ENCODE results near the gene ERMP1. TPM values are rescaled to one million over a fixed set of nuclear protein-coding genes. Genes with fewer than 3 reads are reported as not detected.
"Not testable (repeated sequence)": the region's sequence is repeated elsewhere in the genome, so short reads cannot be mapped to it uniquely, and the experiment has no call there.

The ERMP1 gene
- polyA plus RNA-seq, 3 donors: 2.5 to 3.7 (median 3.6) TPM

- Histone ChIP-seq H3K4me3 (replicated peaks in 1 of 3; ENCODE audit: low read depth in 2 of 3, low read length in 3 of 3) (no peak overlapping the region), H3K79me2 (ENCODE audit: insufficient read depth, low read length) (no peaks in the 10 kb centered on the region), H3K9ac (ENCODE audit: insufficient read depth, low read length, poor library complexity, severe bottlenecking) (no peak overlapping the region), H3K27ac (ENCODE audit: low read depth in 1 of 2, low read length in 2 of 2) (no peak overlapping the region), H3K4me1 (ENCODE audit: control insufficient read depth in 1 of 2, insufficient read depth in 2 of 2, low read length in 2 of 2) (no peaks in the 10 kb centered on the region), H3K36me3 (replicated peaks in 1 of 2; ENCODE audit: control insufficient read depth in 1 of 2, insufficient read depth in 2 of 2, low read length in 2 of 2) (peaks cover 11 to 56% of the 10 kb centered on the region in 2 donors), H3K27me3 (ENCODE audit: control insufficient read depth in 2 of 2, insufficient read depth in 2 of 2, low read length in 2 of 2) (no peaks in the 10 kb centered on the region), H2AFZ (ENCODE audit: insufficient read depth, low read depth, low read length, poor library complexity, severe bottlenecking) (no peak overlapping the region), H3K9me3 (replicated peaks in 1 of 2; ENCODE audit: control insufficient read depth in 1 of 2, insufficient read depth in 1 of 2, low read length in 2 of 2) (no peaks in the 10 kb centered on the region), H3K4me2 (replicated peaks; ENCODE audit: extremely low read depth, low read length, poor library complexity, severe bottlenecking) (no peak overlapping the region), H4K20me1 (ENCODE audit: insufficient read depth, low read length) (no peaks in the 10 kb centered on the region)
- peaks cover 40 to 46% of the 10 kb centered on the region in 2 donors for H3K36me3 Mint-ChIP-seq
- no peaks in the 10 kb centered on the region for H3K27me3 Mint-ChIP-seq (ENCODE audit: low read depth in 3 of 3)
- no peak for TF ChIP-seq CTCF (IDR thresholded peaks at IDR 0.05)
- WGBS (ENCODE audit: insufficient coverage): no CpG with 5 or more reads among the region's 4 CpGs
- H3K4me1 Mint-ChIP-seq: no peaks in the 10 kb centered on the region
- H3K4me3 Mint-ChIP-seq: no peak overlapping the region
- intact Hi-C loops (cut with micrococcal nuclease): no loop called here
- DNase-seq: no peak
- no peak overlapping the region for H3K27ac Mint-ChIP-seq
- H3K9me3 Mint-ChIP-seq: no peaks in the 10 kb centered on the region
Observed at GRCh38 chr9:5800969-5801738, 31.8 kb downstream of the ERMP1 start.

GRCh38 chr9:5800378-5800777, 32.5 kb downstream of the ERMP1 start:
- intact Hi-C loops (cut with micrococcal nuclease); H3K4me3 Mint-ChIP-seq; H3K9ac ChIP-seq (ENCODE audit: insufficient read depth, low read length, poor library complexity, severe bottlenecking); H3K9me3 Mint-ChIP-seq; H3K27ac ChIP-seq (ENCODE audit: low read depth in 1 of 2, low read length in 2 of 2); H3K4me3 ChIP-seq (replicated peaks in 1 of 3; ENCODE audit: low read depth in 2 of 3, low read length in 3 of 3); H2AFZ ChIP-seq (ENCODE audit: insufficient read depth, low read depth, low read length, poor library complexity, severe bottlenecking); H3K4me2 ChIP-seq (replicated peaks; ENCODE audit: extremely low read depth, low read length, poor library complexity, severe bottlenecking); DNase-seq; H3K4me1 ChIP-seq (ENCODE audit: control insufficient read depth in 1 of 2, insufficient read depth in 2 of 2, low read length in 2 of 2); H3K27me3 ChIP-seq (ENCODE audit: control insufficient read depth in 2 of 2, insufficient read depth in 2 of 2, low read length in 2 of 2); H4K20me1 ChIP-seq (ENCODE audit: insufficient read depth, low read length); H3K27ac Mint-ChIP-seq; H3K79me2 ChIP-seq (ENCODE audit: insufficient read depth, low read length); H3K4me1 Mint-ChIP-seq; H3K9me3 ChIP-seq (replicated peaks in 1 of 2; ENCODE audit: control insufficient read depth in 1 of 2, insufficient read depth in 1 of 2, low read length in 2 of 2); H3K27me3 Mint-ChIP-seq (ENCODE audit: low read depth in 3 of 3): not testable (repeated sequence)
- 100% methylated on average over 6 of the region's 7 CpGs for WGBS (ENCODE audit: insufficient coverage)
- H3K36me3 ChIP-seq (replicated peaks in 1 of 2; ENCODE audit: control insufficient read depth in 1 of 2, insufficient read depth in 2 of 2, low read length in 2 of 2): peaks cover 11 to 56% of the 10 kb centered on the region in 2 donors
- H3K36me3 Mint-ChIP-seq: peaks cover 40 to 47% of the 10 kb centered on the region in 2 donors

All from CD14-positive monocyte (primary cell).